Right atrium auricular region (tissue), 2 donors: ENCODE measurements around the gene TTC7B. TPM values are rescaled to one million over a fixed set of nuclear protein-coding genes. Genes with fewer than 3 reads are reported as not detected.
"Not testable (repeated sequence)": the region's sequence is repeated elsewhere in the genome, so short reads cannot be mapped to it uniquely, and the experiment has no call there.

Experiments used
- DNase-seq: peaks from one replicate; pipeline ENCODE4 v3.0.0-alpha.2; 2019; ENCODE audit warnings: low spot score
- H3K27ac ChIP-seq, 2 donors: fragments of 200-600 bp; sonication (generic); 1 replicate in 1 of 2; 2 replicates in 1 of 2; pipeline ENCODE4 v1.5.1; 2016 to 2019
- H3K27me3 ChIP-seq, 2 donors: fragments of 200-600 bp; sonication (generic); one replicate each; pipeline versions ENCODE4 v1.5.1 to v1.6.0; 2017 to 2019
- H3K36me3 ChIP-seq: fragments of 200-600 bp; sonication (generic); one replicate; pipeline ENCODE4 v1.5.1; 2016
- H3K4me1 ChIP-seq, 2 donors: fragments of 200-600 bp; sonication (generic); one replicate each; pipeline versions ENCODE4 v1.5.1 to v1.6.0; 2017 to 2019
- H3K4me3 ChIP-seq, 2 donors: fragments of 200-600 bp; sonication (generic); 1 replicate in 1 of 2; 2 replicates in 1 of 2; pipeline ENCODE4 v1.5.1; 2017 to 2019; ENCODE audit warnings: mild to moderate bottlenecking in 1 of 2, moderate library complexity in 1 of 2
- H3K9me3 ChIP-seq, 2 donors: fragments of 200-600 bp; sonication (generic); one replicate each; pipeline ENCODE4 v1.5.1; 2019
- CTCF ChIP-seq, 2 donors: fragments of 200-600 bp; sonication (generic); IDR thresholded peaks; one replicate each; pipeline ENCODE4 v1.5.1; 2019; ENCODE audit warnings: antibody characterized with exemption in 2 of 2
- total RNA-seq, 2 donors: library from RNA; depleted of rRNA; stranded (reverse); fragments of >200 nt; gene quantifications; one replicate each; pipeline ENCODE4 v1.1.0, GENCODE V29; 2016

Gene TTC7B
- total RNA-seq, 2 donors from 2014 or later: 45.5 to 57.3 TPM

DNA sequence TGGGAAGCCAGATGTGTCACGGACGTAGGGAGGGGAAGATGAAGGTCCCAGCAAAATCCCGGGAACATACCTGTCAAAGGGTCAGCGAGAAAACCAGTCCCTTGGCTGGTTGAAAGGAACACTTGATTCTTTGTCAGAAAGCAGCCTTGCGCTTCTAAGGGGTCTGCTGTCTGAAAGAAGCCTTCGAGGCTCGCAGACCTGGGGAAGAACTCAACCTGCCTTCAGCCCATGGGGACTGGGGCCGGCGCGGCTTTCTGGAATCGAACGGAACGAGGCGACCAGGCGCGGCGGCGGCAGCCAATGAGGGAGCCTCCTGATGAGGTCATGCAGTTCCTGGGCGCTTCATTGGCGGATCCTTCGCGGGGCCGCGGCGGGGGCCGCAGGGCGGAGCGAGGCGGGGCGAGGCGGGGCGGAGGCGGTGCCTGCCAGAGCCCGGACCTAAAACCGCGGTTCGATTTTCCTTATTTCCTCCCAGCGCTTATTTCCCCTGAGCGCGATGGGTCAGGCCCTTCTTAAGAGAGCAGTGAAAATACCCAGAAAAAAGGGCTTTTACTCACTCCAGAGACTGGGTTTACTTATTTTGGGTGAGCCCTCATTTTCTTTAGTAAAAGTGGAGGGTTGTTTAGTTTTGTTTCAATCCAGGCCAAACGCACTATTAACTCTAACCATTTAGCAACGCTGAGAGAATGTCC lies 11.8 kb upstream of the TTC7B start:
- no peak for TF ChIP-seq CTCF (IDR thresholded peaks at IDR 0.05)
- peaks cover 3 to 9% of the 10 kb centered on the region in 2 donors for H3K9me3 ChIP-seq
- peak overlapping the region; percentile 80 to 89 for H3K27ac ChIP-seq
- DNase-seq: peak; percentile 97
- H3K4me3 ChIP-seq: peak overlapping the region; percentile 20 to 47
- H3K27me3 ChIP-seq: no peaks in the 10 kb centered on the region
- no peaks in the 10 kb centered on the region for H3K36me3 ChIP-seq
- peaks cover 0 to 16% of the 10 kb centered on the region in 2 donors for H3K4me1 ChIP-seq

GRCh38 chr14:90823542-90823941 lies 7.3 kb upstream of the TTC7B start:
- not testable (repeated sequence) for H3K4me3 ChIP-seq

GRCh38 chr14:90820958-90821357 lies 4.7 kb upstream of the TTC7B start:
- H3K4me1 ChIP-seq: peaks cover 0 to 5% of the 10 kb centered on the region in 2 donors
- DNase-seq: no peak
- H3K9me3 ChIP-seq: peaks cover 3 to 9% of the 10 kb centered on the region in 2 donors
- no peaks in the 10 kb centered on the region for H3K36me3 ChIP-seq
- no peaks in the 10 kb centered on the region for H3K27me3 ChIP-seq
- TF ChIP-seq CTCF (IDR thresholded peaks at IDR 0.05): no peak
- H3K4me3 ChIP-seq: no peak overlapping the region
- no peak overlapping the region for H3K27ac ChIP-seq

More at GRCh38 chr14:90823542-90823941, 7.3 kb upstream of the TTC7B start:
- H3K27ac ChIP-seq, H3K4me1 ChIP-seq, H3K36me3 ChIP-seq, H3K27me3 ChIP-seq, H3K9me3 ChIP-seq, DNase-seq: not testable (repeated sequence)

DNA sequence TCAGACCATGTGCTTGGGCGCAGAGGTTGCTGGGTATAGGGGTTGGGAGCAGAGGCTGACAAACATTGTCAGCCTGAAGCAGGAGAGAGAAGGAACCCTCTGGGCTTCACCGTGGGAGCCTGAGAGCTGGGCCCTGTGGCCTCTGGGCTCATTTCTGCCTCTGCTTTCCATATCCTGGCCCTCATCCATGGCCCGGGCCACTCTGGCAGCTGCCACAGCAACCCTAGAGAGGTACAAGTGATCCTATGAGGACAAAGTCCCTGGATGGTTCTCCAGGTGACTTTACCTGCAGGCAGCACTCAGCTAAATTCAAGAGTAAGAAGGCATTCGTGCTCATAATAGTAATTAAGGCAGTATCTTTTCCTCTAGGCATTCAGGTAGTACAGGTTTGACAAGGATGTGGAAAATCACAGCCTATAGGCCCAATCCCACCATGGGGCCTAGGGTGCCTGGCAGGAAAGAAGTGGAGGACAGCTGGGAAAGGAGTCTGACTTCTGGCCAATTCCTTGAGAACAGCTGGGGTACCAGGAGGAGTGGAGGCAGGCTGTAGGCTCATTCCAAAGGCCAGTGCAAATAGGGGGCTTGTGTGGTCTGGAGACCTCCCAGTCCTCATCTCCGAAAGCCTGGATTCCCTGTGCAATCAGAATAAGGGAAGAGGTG lies 3.6 kb upstream of the TTC7B start:
- TF ChIP-seq CTCF (IDR thresholded peaks at IDR 0.05): no peak
- Histone ChIP-seq H3K27ac (no peak overlapping the region), H3K9me3 (peaks cover 3 to 9% of the 10 kb centered on the region in 2 donors), H3K27me3 (no peaks in the 10 kb centered on the region), H3K4me1 (peaks cover 0 to 13% of the 10 kb centered on the region in 2 donors), H3K4me3 (no peak overlapping the region), H3K36me3 (no peaks in the 10 kb centered on the region)
- no peak for DNase-seq

DNA sequence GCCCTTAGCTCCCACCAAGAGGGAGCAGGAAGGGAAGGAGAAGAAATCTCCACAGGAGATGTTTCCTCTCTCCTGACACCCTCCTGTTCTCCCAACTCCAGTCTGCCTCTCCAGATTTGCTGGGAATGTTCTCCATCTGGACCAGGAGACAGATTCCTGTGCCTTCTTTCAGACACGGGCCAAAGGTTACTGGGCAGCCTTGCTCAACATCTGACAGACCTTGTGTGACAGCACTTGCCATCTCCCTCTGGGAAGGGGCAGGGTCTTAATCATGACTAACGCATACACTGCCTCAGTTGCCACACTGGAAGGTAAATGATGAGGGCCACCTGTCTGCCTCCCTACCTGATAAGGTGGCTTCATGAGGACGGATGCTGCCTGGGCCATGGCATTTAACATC lies 2.5 kb upstream of the TTC7B start:
- no peak overlapping the region for H3K4me3 ChIP-seq
- H3K27ac ChIP-seq: no peak overlapping the region
- TF ChIP-seq CTCF (IDR thresholded peaks at IDR 0.05): no peak
- H3K4me1 ChIP-seq: peaks cover 0 to 25% of the 10 kb centered on the region in 2 donors
- peaks cover 0 to 3% of the 10 kb centered on the region in 2 donors for H3K9me3 ChIP-seq
- H3K36me3 ChIP-seq: no peaks in the 10 kb centered on the region
- DNase-seq: no peak
- H3K27me3 ChIP-seq: no peaks in the 10 kb centered on the region

- Histone ChIP-seq H3K36me3 (no peaks in the 10 kb centered on the region), H3K27ac (peak overlapping the region; percentile 35 to 62), H3K4me3 (peak overlapping the region; percentile 19 to 30), H3K4me1 (peaks cover 0 to 26% of the 10 kb centered on the region in 2 donors), H3K27me3 (no peaks in the 10 kb centered on the region), H3K9me3 (no peaks in the 10 kb centered on the region)
- no peak for DNase-seq
- TF ChIP-seq CTCF (IDR thresholded peaks at IDR 0.05): no peak
These were observed 629 bp upstream of the TTC7B start for GRCh38 chr14:90816681-90817436.
